Measurements from ENCODE around the gene NANOS2.
"Not testable (repeated sequence)": the region's sequence is repeated elsewhere in the genome, so short reads cannot be mapped to it uniquely, and the experiment has no call there.

NANOS2 gene

DNA sequence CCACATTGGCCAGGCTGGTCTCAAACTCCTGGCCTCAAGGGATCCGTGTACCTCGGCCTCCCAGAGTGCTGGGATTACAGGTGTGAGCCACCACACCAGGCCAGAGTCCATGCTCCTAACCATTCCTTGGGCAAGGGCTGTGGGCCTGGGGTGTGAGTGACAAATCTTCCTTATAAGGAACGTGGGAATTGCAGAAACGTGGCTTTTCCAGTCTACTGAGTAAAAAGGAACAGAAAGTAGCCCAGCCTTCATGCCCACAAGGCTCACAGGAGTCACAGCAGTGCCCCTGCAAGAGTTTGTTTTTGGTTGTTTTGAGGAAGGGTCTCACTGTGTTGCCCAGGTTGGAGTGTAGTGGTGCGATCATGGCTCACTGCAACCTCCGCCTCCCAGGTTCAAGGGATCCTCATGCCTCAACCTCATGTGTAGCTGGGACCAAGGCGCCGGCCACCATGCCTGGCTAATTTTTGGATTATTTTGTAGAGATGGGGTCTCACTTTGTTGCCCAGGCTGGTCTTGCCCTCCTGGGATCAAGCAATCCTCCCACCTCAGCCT, 17.2 kb downstream of the NANOS2 start:
- TF ChIP-seq TOX (CRISPR knock-in tag; IDR thresholded peaks at IDR 0.05; ENCODE audit: borderline replicate concordance), result no peak
- TF ChIP-seq RARB (CRISPR knock-in tag; IDR thresholded peaks at IDR 0.05), result no peak
- no peak for ATAC-seq

DNA sequence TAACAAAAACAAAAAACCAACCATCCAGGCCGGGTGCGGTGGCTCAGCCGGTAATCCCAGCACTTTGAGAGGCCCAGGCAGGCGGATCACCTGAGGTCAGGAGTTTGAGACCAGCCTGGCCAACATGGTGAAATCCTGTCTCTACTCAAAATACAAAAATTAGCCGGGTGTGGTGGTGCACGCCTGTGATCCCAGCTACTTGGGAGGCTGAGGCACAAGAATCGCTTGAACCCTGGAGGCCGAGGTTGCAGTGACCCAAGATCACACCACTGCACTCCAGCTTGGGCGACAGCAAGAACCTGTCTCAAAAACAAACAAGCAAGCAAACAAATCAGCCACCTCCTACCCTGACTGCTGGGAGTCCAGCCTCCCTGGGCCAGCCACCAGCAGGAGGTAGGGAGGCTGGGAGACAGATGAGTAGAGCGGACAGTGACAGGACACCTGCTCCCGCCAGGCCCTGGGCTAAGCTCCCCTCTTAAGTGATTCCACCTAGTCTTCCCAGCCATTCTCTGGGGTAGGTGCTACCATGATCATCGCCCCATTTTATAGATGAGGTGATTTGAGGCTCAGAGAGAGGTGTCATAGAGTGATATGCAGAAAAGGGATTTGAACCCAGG, 18.5 kb downstream of the NANOS2 start:
- ATAC-seq, result not testable (repeated sequence)

DNA sequence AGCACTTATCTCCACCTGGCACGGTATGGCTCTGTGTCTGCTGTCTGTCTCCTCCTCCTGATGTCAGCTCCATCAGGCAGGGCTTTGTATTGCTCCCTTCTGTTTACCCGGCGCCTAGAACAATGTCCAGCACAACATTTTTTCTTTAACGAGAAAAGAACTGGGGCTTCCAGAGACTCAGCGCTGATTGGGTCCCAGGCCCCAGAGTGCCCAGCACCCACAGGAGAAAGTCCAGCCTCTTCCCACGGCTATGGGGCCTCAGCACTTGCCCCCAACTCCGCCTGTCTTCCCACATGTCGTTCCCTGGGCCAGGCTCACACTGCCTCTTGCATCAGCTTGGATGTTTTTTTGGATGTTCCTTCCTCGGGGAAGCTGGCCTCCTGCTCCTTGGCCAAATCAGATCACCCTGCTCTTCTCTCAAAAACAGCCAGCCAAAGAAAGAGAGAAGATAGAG, 19.0 kb downstream of the NANOS2 start:
- TF ChIP-seq GLIS3 (CRISPR knock-in tag; IDR thresholded peaks at IDR 0.05) (no peak), OSR1 (CRISPR knock-in tag; IDR thresholded peaks at IDR 0.05) (no peak)
- ATAC-seq, result no peak

- ATAC-seq, result no peak
- no peak for TF ChIP-seq ESRRG (CRISPR knock-in tag; IDR thresholded peaks at IDR 0.05)
- no peak for TF ChIP-seq TOX (CRISPR knock-in tag; IDR thresholded peaks at IDR 0.05; ENCODE audit: borderline replicate concordance)
- TF ChIP-seq RARB (CRISPR knock-in tag; IDR thresholded peaks at IDR 0.05), result no peak
- TF ChIP-seq ZFP30 (CRISPR knock-in tag; IDR thresholded peaks at IDR 0.05), result no peak
- no peak for TF ChIP-seq ZNF8 (CRISPR knock-in tag; IDR thresholded peaks at IDR 0.05)
- no peak for TF ChIP-seq PPARA (CRISPR knock-in tag; IDR thresholded peaks at IDR 0.05; ENCODE audit: borderline replicate concordance)
- no peak for TF ChIP-seq PATZ1 (CRISPR knock-in tag; IDR thresholded peaks at IDR 0.05; ENCODE audit: borderline replicate concordance)
- TF ChIP-seq CSDC2 (CRISPR knock-in tag; IDR thresholded peaks at IDR 0.05), result no peak
- TF ChIP-seq ISL1 (CRISPR knock-in tag; IDR thresholded peaks at IDR 0.05), result no peak
- no peak for TF ChIP-seq ZFP3 (CRISPR knock-in tag; IDR thresholded peaks at IDR 0.05)
- TF ChIP-seq ZNF70 (CRISPR knock-in tag; IDR thresholded peaks at IDR 0.05), result no peak
- TF ChIP-seq, protein P1, sequence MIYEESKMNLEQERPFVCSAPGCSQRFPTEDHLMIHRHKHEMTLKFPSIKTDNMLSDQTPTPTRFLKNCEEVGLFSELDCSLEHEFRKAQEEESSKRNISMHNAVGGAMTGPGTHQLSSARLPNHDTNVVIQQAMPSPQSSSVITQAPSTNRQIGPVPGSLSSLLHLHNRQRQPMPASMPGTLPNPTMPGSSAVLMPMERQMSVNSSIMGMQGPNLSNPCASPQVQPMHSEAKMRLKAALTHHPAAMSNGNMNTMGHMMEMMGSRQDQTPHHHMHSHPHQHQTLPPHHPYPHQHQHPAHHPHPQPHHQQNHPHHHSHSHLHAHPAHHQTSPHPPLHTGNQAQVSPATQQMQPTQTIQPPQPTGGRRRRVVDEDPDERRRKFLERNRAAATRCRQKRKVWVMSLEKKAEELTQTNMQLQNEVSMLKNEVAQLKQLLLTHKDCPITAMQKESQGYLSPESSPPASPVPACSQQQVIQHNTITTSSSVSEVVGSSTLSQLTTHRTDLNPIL (CRISPR knock-in tag; IDR thresholded peaks at IDR 0.05; ENCODE audit: low read depth), result no peak
- no peak for TF ChIP-seq ARNTL (CRISPR knock-in tag; IDR thresholded peaks at IDR 0.05; ENCODE audit: borderline replicate concordance, low read depth)
- TF ChIP-seq OSR1 (CRISPR knock-in tag; IDR thresholded peaks at IDR 0.05), result no peak
- TF ChIP-seq SNAI2 (CRISPR knock-in tag; IDR thresholded peaks at IDR 0.05), result no peak
- no peak for TF ChIP-seq ZNF565 (CRISPR knock-in tag; conservative IDR thresholded peaks at IDR 0.05; ENCODE audit: low read depth)
These were observed 23.7 kb downstream of the NANOS2 start for GRCh38 chr19:45890877-45891276.

DNA sequence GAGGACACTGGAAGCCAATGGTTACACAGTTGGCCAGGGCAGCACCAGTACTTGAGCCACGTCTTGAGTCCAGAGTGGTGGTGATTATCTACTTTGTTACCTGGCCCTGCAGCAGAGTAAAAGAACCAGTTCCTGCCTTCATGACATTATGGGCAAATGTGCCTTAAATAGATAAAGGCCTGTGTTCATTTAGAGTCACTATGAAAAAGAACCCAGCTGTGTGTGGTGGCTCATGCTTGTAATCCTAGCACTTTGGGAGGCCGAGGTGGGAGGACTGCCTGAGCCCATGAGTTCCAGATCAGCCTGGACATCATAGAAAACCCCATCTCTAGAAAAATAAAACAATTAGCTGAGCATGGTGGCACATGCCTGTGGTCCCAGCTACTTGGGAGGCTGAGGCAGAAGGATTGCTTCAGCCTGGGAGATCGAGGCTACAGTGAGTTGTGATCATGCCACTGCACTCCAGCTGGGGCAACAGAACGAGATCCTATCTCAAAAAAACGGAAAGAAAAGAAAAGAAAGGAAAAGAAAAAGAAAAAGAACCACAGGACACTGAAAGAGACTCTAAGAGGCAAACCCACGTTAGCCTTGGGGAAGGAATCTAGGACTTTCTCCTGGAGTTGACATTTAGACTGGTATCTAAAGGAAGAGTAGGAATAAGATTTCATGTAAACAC, 25.2 kb downstream of the NANOS2 start:
- TF ChIP-seq ZNF565 (CRISPR knock-in tag; conservative IDR thresholded peaks at IDR 0.05; ENCODE audit: low read depth) (no peak), TSHZ2 (CRISPR knock-in tag; IDR thresholded peaks at IDR 0.05) (no peak), ZFP30 (CRISPR knock-in tag; IDR thresholded peaks at IDR 0.05) (no peak), ESRRG (CRISPR knock-in tag; IDR thresholded peaks at IDR 0.05) (no peak), CSRNP3 (CRISPR knock-in tag; IDR thresholded peaks at IDR 0.05) (no peak)
- TF ChIP-seq, protein P1 (CRISPR knock-in tag; IDR thresholded peaks at IDR 0.05; ENCODE audit: low read depth), result no peak
- no peak for ATAC-seq

Data from SK-N-SH treated with all-trans-retinoic acid at 6 μM for 48 hours (cell line).